GM23338 (cell line): ENCODE results near the gene ACAT2. TPM values are rescaled to one million over a fixed set of nuclear protein-coding genes. Genes with fewer than 3 reads are reported as not detected.

Source experiments
- ATAC-seq: fragments of 200-7000 bp; cut with Tn5 transposase; 3 replicates; pipeline ENCODE4 v1.9.1; 2020
- DNase-seq: peaks from one replicate; pipeline ENCODE4 v3.0.0-alpha.2; 2015; ENCODE audit warnings: low spot score
- H2AFZ ChIP-seq: fragments of 200-600 bp; sonication (generic); 2 replicates; pipeline ENCODE4 v1.8.0; 2016; ENCODE audit warnings: antibody characterized with exemption, mild to moderate bottlenecking, moderate library complexity
- H3F3A ChIP-seq: fragments of 200-600 bp; sonication (generic); replicated peaks from 2 replicates; pipeline ENCODE4 v1.8.0; 2017; ENCODE audit warnings: antibody characterized with exemption, mixed run types, low read depth
- H3K27ac ChIP-seq: fragments of 200-600 bp; sonication (generic); 2 replicates; pipeline ENCODE4 v1.6.1; 2016; ENCODE audit warnings: low read depth
- H3K27me3 ChIP-seq: fragments of 200-600 bp; sonication (generic); 2 replicates; pipeline ENCODE4 v1.8.0; 2016; ENCODE audit warnings: mild to moderate bottlenecking, mixed run types, moderate library complexity; ENCODE audit not compliant: insufficient read depth
- H3K36me3 ChIP-seq: fragments of 200-600 bp; sonication (generic); 2 replicates; pipeline ENCODE4 v1.8.0; 2016; ENCODE audit warnings: mild to moderate bottlenecking; ENCODE audit not compliant: insufficient read depth
- H3K4me1 ChIP-seq: fragments of 200-600 bp; sonication (generic); 2 replicates; pipeline ENCODE4 v1.8.0; 2016; ENCODE audit warnings: mild to moderate bottlenecking, moderate library complexity; ENCODE audit not compliant: insufficient read depth
- H3K4me2 ChIP-seq: fragments of 200-600 bp; sonication (generic); 2 replicates; pipeline ENCODE4 v1.7.1; 2017; ENCODE audit warnings: mixed run types
- H3K4me3 ChIP-seq: fragments of 200-600 bp; sonication (generic); 2 replicates; pipeline ENCODE4 v1.6.1; 2016; ENCODE audit warnings: mixed run types
- H3K79me2 ChIP-seq: fragments of 200-600 bp; sonication (generic); replicated peaks from 2 replicates; pipeline ENCODE4 v1.8.0; 2017; ENCODE audit warnings: mild to moderate bottlenecking; ENCODE audit not compliant: insufficient read depth
- H3K9me2 ChIP-seq: fragments of 200-600 bp; sonication (generic); 2 replicates; pipeline ENCODE4 v1.8.0; 2017; ENCODE audit not compliant: insufficient read depth
- H4K20me1 ChIP-seq: fragments of 200-600 bp; sonication (generic); replicated peaks from 2 replicates; pipeline ENCODE4 v1.8.0; 2017; ENCODE audit warnings: mild to moderate bottlenecking; ENCODE audit not compliant: insufficient read depth
- H3K27ac Mint-ChIP-seq: 2 replicates; pipeline ENCODE4 v1.8.0; 2020; ENCODE audit warnings: inconsistent platforms, mild to moderate bottlenecking, moderate library complexity, mixed read lengths
- H3K27me3 Mint-ChIP-seq: 3 replicates; pipeline ENCODE4 v1.8.0; 2022; ENCODE audit warnings: low read depth, mild to moderate bottlenecking, moderate library complexity, mixed read lengths, inconsistent platforms; ENCODE audit not compliant: insufficient read depth, poor library complexity
- H3K36me3 Mint-ChIP-seq: 3 replicates; pipeline ENCODE4 v1.8.0; 2021; ENCODE audit warnings: low read depth, mild to moderate bottlenecking, inconsistent platforms, moderate library complexity, mixed read lengths
- H3K4me1 Mint-ChIP-seq: 3 replicates; pipeline ENCODE4 v1.8.0; 2020; ENCODE audit warnings: mild to moderate bottlenecking, inconsistent platforms, mixed read lengths
- H3K4me3 Mint-ChIP-seq: 3 replicates; pipeline ENCODE4 v1.8.0; 2021; ENCODE audit warnings: moderate library complexity, mild to moderate bottlenecking, inconsistent platforms, mixed read lengths
- H3K9me3 Mint-ChIP-seq: 3 replicates; pipeline ENCODE4 v1.8.0; 2020; ENCODE audit warnings: moderate library complexity, mild to moderate bottlenecking, inconsistent platforms, mixed read lengths
- CREB1 ChIP-seq: fragments of 250-450 bp; sonication (Bioruptor Pico); IDR thresholded peaks from 2 replicates; pipeline ENCODE4 v1.5.0; 2020; ENCODE audit warnings: low read depth, mild to moderate bottlenecking, moderate library complexity
- EZH2 ChIP-seq: fragments of 200-600 bp; sonication (generic); IDR thresholded peaks from one replicate; pipeline ENCODE4 v1.8.0; 2017; ENCODE audit warnings: antibody characterized with exemption, mild to moderate bottlenecking, low read depth; ENCODE audit not compliant: unreplicated experiment
- JUNB ChIP-seq: IDR thresholded peaks from one replicate; pipeline ENCODE4 v1.6.1; 2016; ENCODE audit warnings: antibody characterized with exemption; ENCODE audit not compliant: unreplicated experiment
- POLR2AphosphoS5 ChIP-seq: IDR thresholded peaks from 2 replicates; pipeline ENCODE4 v1.6.1; 2016; ENCODE audit warnings: antibody characterized with exemption, low read depth
- STAT1 ChIP-seq: IDR thresholded peaks from one replicate; pipeline ENCODE4 v1.6.1; 2016; ENCODE audit warnings: antibody characterized with exemption; ENCODE audit not compliant: unreplicated experiment
- ZNF114 ChIP-seq: fragments of 250-450 bp; sonication (Bioruptor Pico); IDR thresholded peaks from 2 replicates; pipeline ENCODE4 v1.5.0; 2020; ENCODE audit warnings: mild to moderate bottlenecking, moderate library complexity
- ZNF331 ChIP-seq: fragments of 250-450 bp; sonication (Bioruptor Pico); IDR thresholded peaks from 2 replicates; pipeline ENCODE4 v1.5.0; 2020; ENCODE audit warnings: low read depth, mild to moderate bottlenecking, moderate library complexity
- polyA plus RNA-seq: library from polyadenylated mRNA; unstranded; fragments of >200 nt; fragmentation: Nextera tagmentation; extraction: Ambion mirVana; gene quantifications from 2 replicates; pipeline ENCODE4 v1.2.1, GENCODE V29; 2016
- total RNA-seq: library from RNA; depleted of rRNA; stranded (reverse); fragments of >200 nt; shearing (Covaris generic); gene quantifications from 2 replicates; pipeline ENCODE4 v1.2.3, GENCODE V29; 2014
- TF ChIP-seq, protein P1 (sequence below): fragments of 250-450 bp; sonication (Bioruptor Pico); IDR thresholded peaks from 2 replicates; pipeline ENCODE4 v1.5.0; 2020; ENCODE audit warnings: mild to moderate bottlenecking, moderate library complexity

The ACAT2 gene
- total and polyA plus RNA-seq, 2 experiments from 2014 or later, result 108 to 151 TPM

DNA sequence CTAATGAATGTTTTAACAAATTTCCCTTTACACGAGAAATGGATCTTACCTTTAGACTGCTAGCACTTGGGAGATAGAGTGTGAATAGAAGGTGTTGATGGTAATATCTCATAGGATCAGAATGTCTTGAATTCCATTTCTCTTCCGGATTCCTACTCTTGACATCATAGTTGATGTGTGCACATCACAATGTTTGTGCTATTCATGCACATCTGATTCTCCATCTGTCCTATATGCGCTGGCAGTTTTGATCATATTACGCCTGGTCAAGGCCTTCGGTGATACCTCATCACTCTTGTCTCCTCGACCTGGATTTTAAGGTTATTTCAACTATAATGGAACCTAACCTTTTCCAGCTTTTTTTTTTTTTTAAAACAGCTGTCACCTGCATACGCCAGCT lies 16.8 kb upstream of the ACAT2 start:
- Histone ChIP-seq H2AFZ (no peak overlapping the region), H3K36me3 (peaks cover 93% of the 10 kb centered on the region), H3K4me1 (no peaks in the 10 kb centered on the region), H3K27me3 (no peaks in the 10 kb centered on the region), H3K27ac (no peak overlapping the region), H4K20me1 (peaks cover 39% of the 10 kb centered on the region), H3K79me2 (peaks cover 69% of the 10 kb centered on the region), H3K9me2 (no peaks in the 10 kb centered on the region), H3K4me2 (no peak overlapping the region), H3F3A (no peaks in the 10 kb centered on the region), H3K4me3 (no peak overlapping the region)
- Mint-ChIP-seq H3K4me3 (no peak overlapping the region), H3K36me3 (peaks cover 95% of the 10 kb centered on the region), H3K27me3 (no peaks in the 10 kb centered on the region), H3K4me1 (no peaks in the 10 kb centered on the region), H3K9me3 (no peaks in the 10 kb centered on the region), H3K27ac (no peak overlapping the region)
- TF ChIP-seq POLR2AphosphoS5 (no peak), CREB1 (CRISPR knock-in tag) (no peak), STAT1 (no peak), ZNF331 (CRISPR knock-in tag) (no peak), JUNB (no peak), ZNF114 (CRISPR knock-in tag) (no peak), EZH2 (no peak)
- TF ChIP-seq, protein P1, sequence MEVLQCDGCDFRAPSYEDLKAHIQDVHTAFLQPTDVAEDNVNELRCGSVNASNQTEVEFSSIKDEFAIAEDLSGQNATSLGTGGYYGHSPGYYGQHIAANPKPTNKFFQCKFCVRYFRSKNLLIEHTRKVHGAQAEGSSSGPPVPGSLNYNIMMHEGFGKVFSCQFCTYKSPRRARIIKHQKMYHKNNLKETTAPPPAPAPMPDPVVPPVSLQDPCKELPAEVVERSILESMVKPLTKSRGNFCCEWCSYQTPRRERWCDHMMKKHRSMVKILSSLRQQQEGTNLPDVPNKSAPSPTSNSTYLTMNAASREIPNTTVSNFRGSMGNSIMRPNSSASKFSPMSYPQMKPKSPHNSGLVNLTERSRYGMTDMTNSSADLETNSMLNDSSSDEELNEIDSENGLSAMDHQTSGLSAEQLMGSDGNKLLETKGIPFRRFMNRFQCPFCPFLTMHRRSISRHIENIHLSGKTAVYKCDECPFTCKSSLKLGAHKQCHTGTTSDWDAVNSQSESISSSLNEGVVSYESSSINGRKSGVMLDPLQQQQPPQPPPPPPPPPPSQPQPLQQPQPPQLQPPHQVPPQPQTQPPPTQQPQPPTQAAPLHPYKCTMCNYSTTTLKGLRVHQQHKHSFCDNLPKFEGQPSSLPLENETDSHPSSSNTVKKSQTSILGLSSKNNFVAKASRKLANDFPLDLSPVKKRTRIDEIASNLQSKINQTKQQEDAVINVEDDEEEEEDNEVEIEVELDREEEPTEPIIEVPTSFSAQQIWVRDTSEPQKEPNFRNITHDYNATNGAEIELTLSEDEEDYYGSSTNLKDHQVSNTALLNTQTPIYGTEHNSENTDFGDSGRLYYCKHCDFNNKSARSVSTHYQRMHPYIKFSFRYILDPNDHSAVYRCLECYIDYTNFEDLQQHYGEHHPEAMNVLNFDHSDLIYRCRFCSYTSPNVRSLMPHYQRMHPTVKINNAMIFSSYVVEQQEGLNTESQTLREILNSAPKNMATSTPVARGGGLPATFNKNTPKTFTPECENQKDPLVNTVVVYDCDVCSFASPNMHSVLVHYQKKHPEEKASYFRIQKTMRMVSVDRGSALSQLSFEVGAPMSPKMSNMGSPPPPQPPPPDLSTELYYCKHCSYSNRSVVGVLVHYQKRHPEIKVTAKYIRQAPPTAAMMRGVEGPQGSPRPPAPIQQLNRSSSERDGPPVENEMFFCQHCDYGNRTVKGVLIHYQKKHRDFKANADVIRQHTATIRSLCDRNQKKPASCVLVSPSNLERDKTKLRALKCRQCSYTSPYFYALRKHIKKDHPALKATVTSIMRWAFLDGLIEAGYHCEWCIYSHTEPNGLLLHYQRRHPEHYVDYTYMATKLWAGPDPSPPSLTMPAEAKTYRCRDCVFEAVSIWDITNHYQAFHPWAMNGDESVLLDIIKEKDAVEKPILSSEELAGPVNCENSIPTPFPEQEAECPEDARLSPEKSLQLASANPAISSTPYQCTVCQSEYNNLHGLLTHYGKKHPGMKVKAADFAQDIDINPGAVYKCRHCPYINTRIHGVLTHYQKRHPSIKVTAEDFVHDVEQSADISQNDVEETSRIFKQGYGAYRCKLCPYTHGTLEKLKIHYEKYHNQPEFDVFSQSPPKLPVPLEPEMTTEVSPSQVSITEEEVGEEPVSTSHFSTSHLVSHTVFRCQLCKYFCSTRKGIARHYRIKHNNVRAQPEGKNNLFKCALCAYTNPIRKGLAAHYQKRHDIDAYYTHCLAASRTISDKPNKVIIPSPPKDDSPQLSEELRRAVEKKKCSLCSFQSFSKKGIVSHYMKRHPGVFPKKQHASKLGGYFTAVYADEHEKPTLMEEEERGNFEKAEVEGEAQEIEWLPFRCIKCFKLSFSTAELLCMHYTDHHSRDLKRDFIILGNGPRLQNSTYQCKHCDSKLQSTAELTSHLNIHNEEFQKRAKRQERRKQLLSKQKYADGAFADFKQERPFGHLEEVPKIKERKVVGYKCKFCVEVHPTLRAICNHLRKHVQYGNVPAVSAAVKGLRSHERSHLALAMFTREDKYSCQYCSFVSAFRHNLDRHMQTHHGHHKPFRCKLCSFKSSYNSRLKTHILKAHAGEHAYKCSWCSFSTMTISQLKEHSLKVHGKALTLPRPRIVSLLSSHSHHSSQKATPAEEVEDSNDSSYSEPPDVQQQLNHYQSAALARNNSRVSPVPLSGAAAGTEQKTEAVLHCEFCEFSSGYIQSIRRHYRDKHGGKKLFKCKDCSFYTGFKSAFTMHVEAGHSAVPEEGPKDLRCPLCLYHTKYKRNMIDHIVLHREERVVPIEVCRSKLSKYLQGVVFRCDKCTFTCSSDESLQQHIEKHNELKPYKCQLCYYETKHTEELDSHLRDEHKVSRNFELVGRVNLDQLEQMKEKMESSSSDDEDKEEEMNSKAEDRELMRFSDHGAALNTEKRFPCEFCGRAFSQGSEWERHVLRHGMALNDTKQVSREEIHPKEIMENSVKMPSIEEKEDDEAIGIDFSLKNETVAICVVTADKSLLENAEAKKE (CRISPR knock-in tag), result no peak
- no peak for ATAC-seq
- no peak for DNase-seq
